HG03196 (cell line): ENCODE results near the gene KCNE5.
"Not testable (repeated sequence)": the region's sequence is repeated elsewhere in the genome, so short reads cannot be mapped to it uniquely, and the experiment has no call there.

Source experiments
- ATAC-seq: cut with Tn5 transposase; IDR thresholded peaks from one replicate; pipeline ENCODE4 v1.9.1; 2021; ENCODE audit not compliant: unreplicated experiment

The KCNE5 gene, protein sequence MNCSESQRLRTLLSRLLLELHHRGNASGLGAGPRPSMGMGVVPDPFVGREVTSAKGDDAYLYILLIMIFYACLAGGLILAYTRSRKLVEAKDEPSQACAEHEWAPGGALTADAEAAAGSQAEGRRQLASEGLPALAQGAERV

DNA sequence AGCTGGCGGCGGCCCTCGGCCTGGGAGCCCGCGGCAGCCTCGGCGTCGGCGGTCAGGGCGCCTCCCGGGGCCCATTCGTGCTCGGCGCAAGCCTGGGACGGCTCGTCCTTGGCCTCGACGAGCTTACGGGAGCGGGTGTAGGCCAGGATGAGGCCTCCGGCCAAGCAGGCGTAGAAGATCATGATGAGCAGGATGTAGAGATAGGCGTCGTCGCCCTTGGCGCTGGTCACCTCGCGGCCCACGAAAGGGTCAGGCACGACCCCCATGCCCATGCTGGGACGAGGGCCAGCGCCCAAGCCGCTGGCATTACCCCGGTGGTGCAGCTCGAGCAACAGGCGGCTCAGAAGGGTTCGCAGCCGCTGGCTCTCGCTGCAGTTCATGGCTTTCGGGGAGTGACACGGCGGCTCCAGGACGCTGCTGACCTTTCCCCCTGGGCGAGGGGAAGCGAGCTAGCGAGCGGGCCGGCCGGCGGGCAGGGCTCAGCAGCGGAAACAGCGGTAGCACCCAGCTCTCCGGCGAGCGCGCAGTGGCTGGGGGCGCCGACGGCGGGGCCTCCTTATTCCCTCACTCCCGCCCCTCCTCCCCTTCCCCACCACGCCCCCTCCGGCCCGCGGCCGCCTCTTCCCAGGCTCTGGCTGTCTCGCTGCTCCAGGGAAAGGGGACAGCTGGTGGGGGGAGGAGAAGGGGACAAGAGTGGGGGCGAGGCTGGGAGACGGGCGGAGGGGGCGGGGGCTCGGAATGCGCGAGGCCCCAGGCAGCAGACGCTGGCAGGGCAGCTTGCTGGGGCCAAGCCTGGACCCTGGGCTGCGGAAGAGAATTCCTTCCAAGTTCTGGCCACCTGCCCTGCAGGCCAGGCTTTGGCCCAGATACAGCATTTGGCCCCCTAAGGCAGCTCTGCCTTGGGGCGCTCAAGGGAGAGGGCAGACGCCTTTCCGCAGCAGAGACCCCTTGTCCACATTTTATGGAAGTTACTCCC is at the start of gene KCNE5:
KCNE5 (minus strand) TSS at position 532 of the 976 bp plus-strand sequence; CDS start at position 380, 152 bp downstream.
- ATAC-seq: no peak

DNA sequence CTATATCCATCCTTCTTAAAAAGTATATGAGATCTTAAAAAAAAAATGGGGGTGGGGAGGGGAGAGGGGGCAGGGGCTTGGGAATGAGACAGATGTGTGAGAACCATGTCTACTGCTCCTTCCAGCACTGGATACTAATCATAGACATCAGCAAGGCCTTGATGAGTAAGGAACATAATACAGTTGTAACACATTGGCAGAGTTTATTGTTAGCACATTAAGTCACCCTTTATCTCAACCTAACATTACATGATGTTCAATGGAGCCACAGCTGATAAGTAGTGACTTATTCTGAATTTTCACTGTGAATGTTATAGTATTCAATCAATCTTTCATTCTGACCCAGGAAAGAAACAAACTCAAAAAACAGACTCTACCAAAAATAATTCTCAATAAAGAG is 47.3 kb upstream of the KCNE5 start:
- ATAC-seq: no peak

DNA sequence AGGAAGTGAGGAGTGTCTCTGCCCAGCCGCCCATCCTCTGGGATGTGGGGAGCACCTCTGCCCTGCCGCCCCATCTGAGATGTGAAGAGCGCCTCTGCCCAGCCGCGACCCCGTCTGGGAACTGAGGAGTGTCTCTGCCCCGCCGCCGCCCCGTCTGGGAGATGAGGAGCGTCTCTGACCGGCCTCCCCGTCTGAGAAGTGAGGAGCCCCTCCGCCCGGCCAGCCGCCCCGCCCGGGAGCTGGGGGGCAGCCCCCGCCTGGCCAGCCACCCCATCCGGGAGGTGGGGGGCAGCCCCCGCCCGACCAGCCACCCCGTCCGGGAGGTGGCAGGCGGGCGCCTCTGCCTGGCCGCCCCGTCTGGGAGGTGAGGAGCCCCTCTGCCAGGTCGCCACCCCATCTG is 46.2 kb upstream of the KCNE5 start:
- not testable (repeated sequence) for ATAC-seq

DNA sequence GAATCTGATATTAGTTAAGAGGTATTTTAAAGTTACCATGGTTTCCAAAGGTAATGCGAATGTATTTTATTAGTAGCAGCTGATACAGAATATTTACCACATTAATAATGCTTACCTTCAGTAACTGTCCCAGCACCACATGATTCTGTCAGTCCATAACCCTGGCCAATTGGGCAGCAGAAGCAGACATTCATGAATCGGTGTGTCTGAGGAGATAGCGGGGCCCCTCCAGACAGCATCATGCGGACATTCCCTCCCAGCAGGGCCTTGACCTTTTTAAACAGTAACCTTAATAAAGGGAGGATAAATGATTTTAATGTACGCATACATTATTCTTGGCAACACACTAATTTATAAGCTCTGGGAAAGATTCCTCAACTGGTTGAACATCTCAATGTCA is 43.0 kb upstream of the KCNE5 start:
- ATAC-seq: no peak

DNA sequence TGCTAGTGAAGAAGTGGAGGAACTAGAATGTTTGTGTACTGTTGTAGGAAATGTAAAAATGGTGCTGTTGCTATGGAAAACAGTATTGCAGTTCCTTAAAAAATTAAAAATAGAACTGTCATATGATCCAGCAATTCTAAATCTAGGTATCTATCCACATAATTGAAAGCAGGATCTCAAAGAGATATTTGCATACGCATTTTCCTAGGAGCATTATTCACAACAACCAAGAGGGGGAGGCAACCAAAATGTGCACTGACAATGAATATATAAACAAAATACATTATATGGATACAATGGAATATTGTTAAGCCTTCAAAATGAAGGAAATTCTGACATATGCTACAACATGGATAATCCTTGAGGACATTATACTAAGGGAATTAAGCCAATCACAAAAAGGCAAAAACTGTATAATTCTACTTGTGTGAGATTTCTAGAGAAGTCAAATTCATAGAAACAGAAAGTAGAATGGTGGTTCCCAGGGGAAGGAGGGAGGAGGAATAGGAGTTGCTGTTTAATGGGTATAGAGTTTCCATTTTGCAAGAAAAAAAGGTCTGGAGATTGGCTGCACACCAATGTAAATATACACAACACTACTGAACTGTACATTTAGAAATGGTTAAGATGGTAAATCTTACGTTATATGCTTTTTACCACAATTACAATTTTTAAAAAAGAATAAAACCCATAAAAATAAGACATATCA is 35.6 kb upstream of the KCNE5 start:
- no peak for ATAC-seq

DNA sequence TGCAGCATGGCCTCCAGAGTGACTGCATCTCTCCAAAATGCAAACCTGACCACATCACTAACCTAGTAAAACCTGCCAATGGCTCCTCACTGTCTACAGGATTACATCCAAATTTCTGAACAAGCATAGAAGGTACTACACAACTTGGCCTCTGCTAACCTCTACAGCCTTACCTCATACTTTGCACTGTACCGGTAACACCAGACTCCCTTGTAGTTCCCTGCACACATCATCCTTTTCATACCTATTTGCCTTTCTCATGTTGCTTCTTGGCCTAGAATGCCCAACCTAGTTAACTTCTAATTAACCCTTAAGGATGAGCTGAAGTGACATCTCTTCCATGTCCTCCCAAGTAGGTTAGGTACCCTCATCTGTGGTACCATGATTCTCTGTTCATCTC is 33.4 kb upstream of the KCNE5 start:
- ATAC-seq: no peak

DNA sequence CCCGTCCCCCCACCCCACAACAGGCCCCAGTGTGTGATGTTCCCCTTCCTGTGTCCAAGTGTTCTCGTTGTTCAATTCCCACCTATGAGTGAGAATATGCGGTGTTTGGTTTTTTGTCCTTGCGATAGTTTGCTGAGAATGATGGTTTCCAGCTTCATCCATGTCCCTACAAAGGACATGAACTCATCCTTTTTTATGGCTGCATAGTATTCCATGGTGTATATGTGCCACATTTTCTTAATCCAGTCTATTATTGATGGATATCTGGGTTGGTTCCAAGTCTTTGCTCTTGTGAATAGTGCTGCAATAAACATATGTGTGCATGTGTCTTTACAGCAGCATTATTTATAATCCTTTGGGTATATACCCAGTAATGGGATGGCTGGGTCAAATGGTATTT is 32.4 kb upstream of the KCNE5 start:
- not testable (repeated sequence) for ATAC-seq

DNA sequence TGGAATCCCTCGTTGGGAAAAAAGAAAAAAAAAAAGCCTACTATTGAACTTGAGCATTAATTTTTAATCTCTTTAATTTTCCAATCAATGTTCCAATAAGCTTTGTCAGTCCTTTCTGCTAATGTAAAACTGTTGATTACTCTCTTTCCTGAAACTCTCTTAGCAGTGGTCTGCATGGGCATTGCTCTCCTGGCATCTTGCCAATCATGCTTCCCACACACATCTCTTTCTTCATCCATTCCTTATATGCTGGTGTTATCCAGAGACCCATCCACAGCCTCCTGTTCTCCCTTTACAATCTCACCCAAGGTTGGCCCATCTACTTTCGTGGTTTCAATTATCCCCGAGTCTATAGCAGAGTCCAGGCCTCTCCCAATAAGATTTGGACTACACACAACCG is 31.8 kb upstream of the KCNE5 start:
- ATAC-seq: no peak

DNA sequence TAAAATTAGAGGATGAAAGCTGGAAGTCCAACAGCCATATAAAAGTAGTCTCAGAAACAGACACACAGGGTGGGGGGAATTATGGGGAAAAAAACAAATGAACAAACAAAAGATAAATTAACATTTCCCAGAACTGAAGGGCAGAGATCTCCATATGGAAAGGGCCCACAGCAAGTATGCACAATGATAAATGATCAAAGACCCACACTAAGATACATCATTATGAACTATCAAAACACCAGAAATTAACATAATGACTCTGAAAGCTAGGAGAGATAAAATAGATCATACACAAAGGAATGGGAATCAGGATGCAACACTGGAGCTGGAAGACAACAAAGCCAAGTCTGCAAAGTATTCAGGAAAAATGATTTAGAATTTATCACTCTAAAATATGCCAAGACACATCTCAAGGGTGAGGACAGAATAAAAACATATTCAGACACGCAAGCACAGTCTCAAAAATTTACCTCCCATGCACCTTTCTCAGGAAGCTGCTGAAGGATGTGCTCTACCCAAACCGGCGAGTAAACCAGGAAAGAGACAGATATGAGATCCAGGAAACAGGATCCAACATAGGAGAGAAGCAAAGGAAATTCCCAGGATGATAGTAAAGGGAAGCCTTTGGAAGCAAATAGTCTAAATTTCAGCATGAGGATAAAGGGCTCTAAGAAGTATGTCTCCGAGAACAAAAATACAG is 30.7 kb upstream of the KCNE5 start:
- no peak for ATAC-seq

DNA sequence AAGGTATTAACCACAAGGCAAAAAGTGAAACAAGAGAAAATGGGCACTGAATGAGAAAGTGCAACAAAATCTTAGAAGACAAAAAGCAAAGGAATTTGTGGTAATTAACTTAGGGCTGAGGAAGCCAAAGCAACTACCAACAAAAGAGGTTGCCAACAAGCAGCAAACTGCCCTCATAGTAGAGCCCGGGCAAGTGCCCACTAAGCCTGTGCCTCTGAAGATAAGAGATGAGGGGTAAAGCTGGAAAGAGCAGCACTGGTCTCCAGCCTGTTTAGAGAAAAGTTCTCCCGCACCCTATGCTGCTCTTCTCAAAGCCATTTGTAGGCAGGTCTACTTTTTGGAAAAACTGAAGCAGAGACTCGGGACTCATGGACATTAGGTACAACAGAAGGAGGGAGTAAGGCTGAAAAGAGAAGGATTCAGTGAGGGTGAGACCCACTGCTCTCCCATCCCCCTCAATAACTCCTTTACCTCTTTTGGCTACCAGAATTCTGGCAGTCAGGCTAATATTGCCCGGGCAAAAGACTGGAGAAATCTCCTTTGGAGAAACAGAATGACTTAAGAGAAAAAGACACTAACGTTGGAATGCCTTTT is 29.6 kb upstream of the KCNE5 start:
- ATAC-seq: no peak

DNA sequence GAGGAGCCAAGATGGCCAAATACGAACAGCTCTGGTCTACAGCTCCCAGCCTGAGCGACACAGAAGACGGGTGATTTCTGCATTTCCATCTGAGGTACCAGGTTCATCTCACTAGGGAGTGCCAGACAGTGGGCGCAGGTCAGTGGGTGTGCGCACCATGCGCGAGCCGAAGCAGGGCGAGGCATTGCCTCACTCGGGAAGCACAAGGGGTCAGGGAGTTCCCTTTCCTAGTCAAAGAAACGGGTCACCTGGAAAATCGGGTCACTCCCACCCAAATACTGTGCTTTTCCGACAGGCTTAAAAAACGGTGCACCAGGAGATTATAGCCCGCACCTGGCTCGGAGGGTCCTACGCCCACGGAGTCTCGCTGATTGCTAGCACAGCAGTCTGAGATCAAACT is 19.7 kb upstream of the KCNE5 start:
- ATAC-seq: not testable (repeated sequence)

DNA sequence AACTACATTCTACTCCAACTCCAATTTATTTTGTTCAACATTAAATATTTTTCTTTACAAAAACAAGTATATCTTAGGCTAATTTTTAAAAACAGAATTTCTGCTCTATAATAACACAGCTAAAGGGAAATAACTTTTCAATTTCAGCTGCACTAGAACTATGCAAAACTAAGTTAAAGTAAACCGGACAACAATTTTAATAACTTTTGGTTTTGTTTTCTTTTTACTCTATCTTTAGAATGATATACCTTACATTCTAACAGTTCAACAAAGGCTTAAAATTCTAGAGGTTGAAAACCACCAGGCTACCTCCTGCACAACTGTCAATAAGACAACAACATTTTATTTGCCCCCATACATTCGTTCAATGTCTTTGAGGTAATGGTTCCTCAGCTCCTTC is 18.7 kb upstream of the KCNE5 start:
- ATAC-seq: no peak

DNA sequence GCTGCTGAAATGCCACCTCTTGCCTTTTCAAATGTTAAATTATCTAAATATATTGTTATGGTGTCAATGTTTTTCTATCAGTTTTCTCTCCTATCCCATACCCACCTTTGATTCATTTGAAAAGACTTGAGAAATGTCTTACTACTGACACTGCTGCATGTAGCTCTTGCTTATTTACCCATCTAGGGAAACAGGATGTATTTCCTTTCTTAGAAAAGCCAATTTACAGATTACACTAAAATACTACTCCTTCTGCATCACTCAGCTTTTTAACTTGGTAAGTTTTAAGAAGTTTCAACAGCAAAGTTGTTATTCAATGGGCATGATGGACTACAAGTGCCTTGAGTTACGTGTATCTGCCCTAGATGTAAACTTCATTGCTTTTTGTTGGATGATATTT is 13.2 kb upstream of the KCNE5 start:
- ATAC-seq: no peak

DNA sequence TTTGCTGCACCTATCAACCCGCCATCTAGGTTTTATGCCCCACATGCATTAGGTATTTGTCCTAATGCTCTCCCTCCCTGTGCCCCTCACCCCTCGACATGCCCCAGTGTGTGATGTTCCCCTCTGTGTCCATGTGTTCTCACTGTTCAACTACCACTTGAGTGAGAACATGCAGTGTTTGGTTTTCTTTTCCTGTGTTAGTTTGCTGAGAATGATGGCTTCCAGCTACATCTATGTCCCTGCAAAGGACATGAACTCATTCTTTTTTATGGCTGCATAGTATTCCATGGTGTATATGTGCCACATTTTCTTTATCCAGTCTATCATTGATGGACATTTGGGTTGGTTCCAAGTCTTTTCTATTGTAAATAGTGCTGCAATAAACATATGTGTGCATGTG is 12.5 kb upstream of the KCNE5 start:
- ATAC-seq: not testable (repeated sequence)

DNA sequence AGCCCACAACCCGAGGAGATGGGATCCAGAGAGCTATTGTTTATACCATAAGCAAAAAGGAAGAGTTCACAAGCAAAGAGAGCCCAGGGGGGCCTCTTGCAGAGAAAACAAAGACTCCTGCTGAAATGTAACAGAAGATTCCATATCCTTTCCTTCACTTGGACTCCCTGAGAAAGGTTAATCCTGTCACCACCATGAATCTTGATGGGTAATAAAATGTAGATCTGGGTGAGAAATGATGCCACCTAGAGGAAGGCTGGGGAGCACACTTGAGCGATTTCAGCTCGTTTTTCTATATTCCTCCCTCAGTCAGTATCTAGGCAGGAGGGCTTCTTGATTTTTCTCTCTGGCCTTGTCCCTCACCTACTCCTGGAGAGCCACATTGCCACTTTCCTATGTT is 10.2 kb upstream of the KCNE5 start:
- no peak for ATAC-seq

DNA sequence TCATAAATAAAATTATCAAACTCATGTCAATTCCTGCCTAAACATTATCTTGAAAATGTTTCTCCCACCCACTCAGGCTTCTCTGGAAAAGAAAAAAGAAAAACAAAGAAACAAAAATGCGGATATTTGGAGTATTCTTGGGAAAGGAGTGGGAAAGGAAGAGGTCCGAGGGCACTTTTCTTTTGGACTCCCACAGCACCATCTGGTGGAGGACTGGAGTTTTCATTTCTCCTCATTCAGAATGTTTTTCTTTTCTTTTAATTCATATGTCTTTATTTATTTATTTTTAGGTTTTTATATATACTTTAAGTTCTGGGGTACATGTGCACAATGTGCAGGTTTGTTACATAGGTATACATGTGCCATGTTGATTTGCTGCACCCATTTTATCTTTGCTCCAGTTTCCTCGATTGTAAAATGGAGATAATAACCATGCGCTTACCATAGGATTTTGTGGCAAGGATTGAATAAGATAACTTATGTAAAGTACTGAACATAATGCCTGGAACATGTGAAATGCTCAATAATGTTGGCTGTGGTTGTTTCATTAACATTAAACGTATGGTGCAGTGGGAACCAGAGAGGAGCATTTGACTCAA is 8.0 kb upstream of the KCNE5 start:
- ATAC-seq: no peak

DNA sequence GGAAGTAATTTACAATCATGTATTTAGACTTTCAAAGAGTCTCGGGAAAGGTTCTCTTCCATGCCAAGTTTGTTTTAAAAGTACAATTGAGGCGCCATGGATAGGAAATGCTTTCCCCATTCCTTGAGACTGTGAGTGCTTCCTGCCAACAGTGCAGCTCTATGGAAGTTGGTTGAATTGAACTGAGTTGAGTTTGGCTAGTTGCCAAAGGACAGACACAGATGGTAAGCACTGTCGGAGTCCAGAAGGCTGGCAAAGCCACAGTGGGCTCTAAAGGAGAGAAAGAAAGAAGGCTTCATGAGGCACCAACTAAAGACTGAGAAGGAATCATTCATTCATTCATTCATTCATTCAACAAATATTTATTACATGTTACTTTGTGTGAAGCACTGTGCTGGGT is 4.3 kb upstream of the KCNE5 start:
- ATAC-seq: no peak

DNA sequence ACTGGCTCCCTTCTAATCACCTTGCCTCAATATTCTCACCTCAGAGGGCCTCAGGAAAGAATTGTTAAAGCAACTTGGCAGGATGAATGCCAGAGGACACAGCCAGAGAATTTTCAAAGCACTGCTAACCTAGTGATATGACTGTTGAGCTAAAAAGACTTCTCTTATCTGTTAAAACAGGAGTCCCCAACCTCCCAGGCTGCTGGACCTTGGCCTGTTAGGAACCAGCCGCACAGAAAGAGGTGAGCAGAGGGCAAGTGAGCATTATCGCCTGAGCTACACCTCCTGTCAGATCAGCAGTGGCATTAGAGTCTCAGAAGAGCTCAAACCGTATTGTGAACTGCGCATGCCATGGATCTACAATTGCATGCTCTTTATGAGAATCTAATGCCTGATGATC is 1.7 kb upstream of the KCNE5 start:
- ATAC-seq: no peak

DNA sequence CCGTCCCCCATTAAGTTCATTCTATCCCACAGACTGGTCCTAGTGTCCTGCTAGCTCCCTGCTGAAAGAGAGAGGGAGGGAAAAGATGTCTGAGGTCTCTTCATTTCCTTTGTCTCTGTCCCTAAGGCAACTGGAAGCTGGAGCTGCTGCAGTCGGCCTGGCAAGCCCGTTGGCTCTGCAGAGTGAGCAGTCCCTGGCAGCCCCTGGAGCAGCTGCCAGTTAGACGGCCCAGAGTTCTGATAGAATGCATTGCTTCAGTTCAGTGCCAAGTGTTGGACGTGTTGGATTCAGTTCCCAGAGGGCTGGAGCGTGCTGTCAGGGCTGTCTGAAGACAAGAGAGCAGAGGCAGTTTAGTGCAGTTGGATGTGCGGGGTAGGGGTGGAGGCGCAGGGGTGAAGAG is 975 bp downstream of the KCNE5 start:
- ATAC-seq: no peak

DNA sequence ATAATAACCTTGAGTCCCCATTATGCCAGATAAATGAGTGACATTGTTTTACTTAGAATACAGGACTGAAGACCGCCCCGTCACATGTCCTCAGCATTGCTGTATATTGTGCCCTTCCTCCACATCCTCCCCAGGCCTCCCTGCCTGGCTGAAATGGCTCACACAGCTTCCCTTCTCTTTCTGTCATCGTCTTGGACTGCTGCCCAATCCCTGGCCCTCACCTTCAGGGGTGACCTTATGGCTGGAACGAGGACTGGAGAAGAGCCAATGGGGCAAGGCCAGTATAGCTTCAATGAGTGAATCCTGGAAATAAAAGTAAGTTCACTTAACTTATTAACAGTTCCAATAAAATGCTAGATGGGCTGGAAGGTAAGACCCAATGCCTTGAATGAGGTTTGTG is 2.7 kb downstream of the KCNE5 start:
- no peak for ATAC-seq

DNA sequence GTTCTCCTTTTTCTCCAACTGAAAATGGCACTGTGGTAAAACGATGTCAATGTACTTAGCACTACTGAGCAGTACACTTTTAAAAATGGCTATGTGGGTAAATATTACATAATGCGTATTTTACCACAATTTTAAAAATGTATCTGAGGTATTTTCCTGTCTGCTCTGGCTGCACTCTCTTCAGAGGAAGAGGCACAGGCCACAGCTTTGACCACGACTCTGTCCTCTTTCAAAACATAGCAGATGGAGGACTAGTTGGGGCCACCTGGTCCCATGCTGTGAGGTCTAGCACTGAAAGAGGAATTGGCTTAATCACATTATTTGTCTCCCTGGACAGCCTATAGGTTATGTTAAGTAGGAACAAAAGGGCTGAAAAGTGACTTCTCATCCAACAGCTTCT is 5.2 kb downstream of the KCNE5 start:
- no peak for ATAC-seq
